ENCODE data around the gene FOXO1. TPM values are rescaled to one million over a fixed set of nuclear protein-coding genes. Genes with fewer than 3 reads are reported as not detected.

FOXO1 gene
- total RNA-seq, 4 donors from 2014 or later: 117 to 250 (median 159) TPM

DNA sequence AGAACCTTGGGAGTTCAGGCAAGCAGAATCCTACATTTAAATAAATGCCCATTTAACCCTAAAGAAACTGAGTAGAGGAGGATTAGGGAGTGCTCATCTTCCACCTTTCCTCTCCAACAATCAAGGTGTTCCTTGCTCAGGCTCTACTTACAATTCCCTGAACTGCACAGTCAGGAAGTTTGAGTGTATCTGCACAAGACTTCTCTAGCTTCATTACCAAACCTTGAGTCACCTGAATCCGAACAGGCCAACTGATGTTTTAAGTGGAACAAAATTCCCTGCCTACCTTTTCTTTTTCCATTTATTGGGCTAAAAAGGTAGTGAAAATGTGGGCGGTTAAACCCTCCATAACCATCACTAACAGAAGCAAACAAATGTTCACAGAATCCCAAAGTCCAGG is 78.3 kb downstream of the FOXO1 start:
- TF ChIP-seq, protein P1, sequence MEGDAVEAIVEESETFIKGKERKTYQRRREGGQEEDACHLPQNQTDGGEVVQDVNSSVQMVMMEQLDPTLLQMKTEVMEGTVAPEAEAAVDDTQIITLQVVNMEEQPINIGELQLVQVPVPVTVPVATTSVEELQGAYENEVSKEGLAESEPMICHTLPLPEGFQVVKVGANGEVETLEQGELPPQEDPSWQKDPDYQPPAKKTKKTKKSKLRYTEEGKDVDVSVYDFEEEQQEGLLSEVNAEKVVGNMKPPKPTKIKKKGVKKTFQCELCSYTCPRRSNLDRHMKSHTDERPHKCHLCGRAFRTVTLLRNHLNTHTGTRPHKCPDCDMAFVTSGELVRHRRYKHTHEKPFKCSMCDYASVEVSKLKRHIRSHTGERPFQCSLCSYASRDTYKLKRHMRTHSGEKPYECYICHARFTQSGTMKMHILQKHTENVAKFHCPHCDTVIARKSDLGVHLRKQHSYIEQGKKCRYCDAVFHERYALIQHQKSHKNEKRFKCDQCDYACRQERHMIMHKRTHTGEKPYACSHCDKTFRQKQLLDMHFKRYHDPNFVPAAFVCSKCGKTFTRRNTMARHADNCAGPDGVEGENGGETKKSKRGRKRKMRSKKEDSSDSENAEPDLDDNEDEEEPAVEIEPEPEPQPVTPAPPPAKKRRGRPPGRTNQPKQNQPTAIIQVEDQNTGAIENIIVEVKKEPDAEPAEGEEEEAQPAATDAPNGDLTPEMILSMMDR (IDR thresholded peaks at IDR 0.05 in 4 of 5, conservative IDR thresholded peaks at IDR 0.05 in 1 of 5): no peak
- TF ChIP-seq POLR2A (IDR thresholded peaks at IDR 0.05): no peak
- peaks cover 79 to 84% of the 10 kb centered on the region in 2 donors for H3K4me1 ChIP-seq
- peak overlapping the region; percentile 83 to 89 (median 86) for H3K27ac ChIP-seq

DNA sequence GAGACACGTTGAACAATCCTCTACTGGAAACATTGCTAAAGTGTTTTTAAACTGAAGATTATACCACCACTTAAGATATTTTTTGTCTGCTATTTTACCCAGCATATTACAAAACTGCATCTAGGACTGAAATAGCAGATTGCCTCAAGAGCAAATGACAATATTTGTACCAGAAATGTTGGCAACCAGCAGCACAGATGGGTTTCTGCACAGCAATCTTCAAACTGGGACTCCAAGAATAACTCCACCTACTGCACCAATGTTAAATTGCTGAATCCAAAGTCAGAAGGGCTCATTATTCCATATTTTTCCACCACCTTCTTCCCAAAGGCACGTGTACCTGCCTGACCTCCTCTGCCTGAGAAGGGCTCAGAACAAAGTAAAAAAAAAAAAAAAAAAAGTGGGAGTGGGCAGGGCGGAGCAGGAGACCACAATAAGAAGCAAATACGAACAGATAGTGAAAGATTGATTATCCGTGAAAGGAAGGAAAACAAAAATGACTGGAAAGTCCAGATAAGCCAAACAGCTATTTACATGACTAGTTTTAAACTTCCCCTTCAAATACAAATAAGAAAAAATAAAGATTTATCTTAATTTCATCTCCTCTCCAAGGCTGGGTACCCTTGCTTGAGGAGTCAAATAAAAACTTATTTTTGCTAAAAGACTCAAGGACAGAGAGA is 79.4 kb downstream of the FOXO1 start:
- peak; percentile 29 to 47 for ATAC-seq
- peak in 1 of 2 donors; percentile 49 for DNase-seq
- Histone ChIP-seq H3K4me1 (peaks cover 71 to 82% of the 10 kb centered on the region in 2 donors), H3K4me3 (peak overlapping the region in 3 of 4 donors; percentile 6 to 26 (median 17)), H3K27ac (peak overlapping the region; percentile 83 to 89 (median 86)), H3K36me3 (no peaks in the 10 kb centered on the region), H3K9me3 (no peaks in the 10 kb centered on the region), H3K27me3 (no peaks in the 10 kb centered on the region)
- TF ChIP-seq, protein P1 (IDR thresholded peaks at IDR 0.05 in 4 of 5, conservative IDR thresholded peaks at IDR 0.05 in 1 of 5): no peak
- no peak for TF ChIP-seq POLR2A (IDR thresholded peaks at IDR 0.05)
- in situ Hi-C loops (cut with MboI; ENCODE audit: low sequenced_read_pairs in 4 of 4) (no loop called here), intact Hi-C loops (cut with DNase I; ENCODE audit: low total_unique reads) (no loop called here)

More for the DNA sequence above, 78.3 kb downstream of the FOXO1 start:
- ATAC-seq: no peak
- no peak for DNase-seq
- H3K27me3 ChIP-seq: no peaks in the 10 kb centered on the region
- in situ Hi-C loops (cut with MboI; ENCODE audit: low sequenced_read_pairs in 4 of 4): no loop called here
- intact Hi-C loops (cut with DNase I; ENCODE audit: low total_unique reads): loop anchor here (2.0 kb wide), 1 partner anchor 243 kb away; no protein-coding TSS in a partner anchor
- peak overlapping the region in 2 of 4 donors; percentile 6 to 26 for H3K4me3 ChIP-seq
- H3K36me3 ChIP-seq: no peaks in the 10 kb centered on the region
- H3K9me3 ChIP-seq: no peaks in the 10 kb centered on the region

DNA sequence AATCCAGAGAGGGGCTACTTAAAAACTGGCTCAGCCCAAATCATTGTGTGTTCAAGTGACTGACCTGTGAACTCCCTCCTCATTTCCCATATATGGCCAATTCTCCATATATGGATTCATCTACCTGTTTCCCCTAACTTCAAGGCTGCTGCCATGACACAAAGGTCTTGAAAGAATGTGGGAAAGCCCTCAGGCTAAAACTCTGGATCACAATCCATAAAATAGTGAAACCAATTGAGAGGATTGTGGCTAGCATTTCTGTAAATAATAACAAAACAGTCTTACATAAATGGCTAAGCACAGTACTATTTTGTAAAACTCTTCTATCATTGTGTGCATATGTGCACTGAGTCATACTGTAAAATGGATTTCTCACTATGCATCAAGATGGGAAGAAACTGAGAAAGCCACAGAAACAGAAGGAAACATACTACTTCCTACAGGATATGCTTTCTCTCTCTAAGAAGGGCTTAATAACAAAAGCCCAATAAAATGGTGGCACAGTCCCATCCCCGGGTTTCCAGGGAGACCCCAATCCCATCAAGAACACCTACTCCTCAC is 80.5 kb downstream of the FOXO1 start:
- Histone ChIP-seq H3K9me3 (no peaks in the 10 kb centered on the region), H3K36me3 (no peaks in the 10 kb centered on the region), H3K4me1 (peaks cover 71 to 82% of the 10 kb centered on the region in 2 donors), H3K4me3 (peak overlapping the region in 1 of 4 donors; percentile 2), H3K27ac (peak overlapping the region; percentile 83 to 89 (median 86)), H3K27me3 (no peaks in the 10 kb centered on the region)
- TF ChIP-seq, protein P1 (IDR thresholded peaks at IDR 0.05 in 4 of 5, conservative IDR thresholded peaks at IDR 0.05 in 1 of 5): no peak
- TF ChIP-seq POLR2A (IDR thresholded peaks at IDR 0.05): no peak
- intact Hi-C loops (cut with DNase I; ENCODE audit: low total_unique reads): no loop called here
- ATAC-seq (no peak), DNase-seq (no peak)
- in situ Hi-C loops (cut with MboI; ENCODE audit: low sequenced_read_pairs in 4 of 4): no loop called here

DNA sequence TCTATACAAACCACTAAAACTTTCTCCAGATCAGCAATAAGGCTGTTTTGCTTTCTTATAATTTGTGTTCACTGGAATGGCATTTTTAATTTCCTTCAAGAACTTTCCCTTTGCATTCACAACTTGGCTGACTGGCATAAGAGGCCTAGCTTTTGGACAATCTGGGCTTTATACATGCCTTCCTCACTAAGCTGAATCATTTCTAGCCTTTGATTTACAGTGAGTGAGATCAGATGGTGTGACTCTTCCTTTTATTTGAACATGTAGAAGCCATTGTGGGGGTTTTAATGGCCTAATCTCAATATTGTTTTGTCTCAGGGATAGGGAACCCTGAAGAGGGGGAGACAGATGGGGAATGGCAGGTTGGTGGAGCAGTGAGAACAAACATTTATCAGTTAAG is 82.7 kb downstream of the FOXO1 start:
- Histone ChIP-seq H3K4me3 (no peak overlapping the region), H3K27me3 (no peaks in the 10 kb centered on the region), H3K36me3 (no peaks in the 10 kb centered on the region), H3K9me3 (no peaks in the 10 kb centered on the region), H3K27ac (peak overlapping the region in 2 of 4 donors; percentile 13 to 14), H3K4me1 (peaks cover 71 to 83% of the 10 kb centered on the region in 2 donors)
- in situ Hi-C loops (cut with MboI; ENCODE audit: low sequenced_read_pairs in 4 of 4): no loop called here
- DNase-seq (no peak), ATAC-seq (no peak)
- TF ChIP-seq, protein P1 (IDR thresholded peaks at IDR 0.05 in 4 of 5, conservative IDR thresholded peaks at IDR 0.05 in 1 of 5): no peak
- no peak for TF ChIP-seq POLR2A (IDR thresholded peaks at IDR 0.05)
- intact Hi-C loops (cut with DNase I; ENCODE audit: low total_unique reads): no loop called here

Data from gastrocnemius medialis (tissue), 4 donors.